Retina (tissue), 1 donor: ENCODE measurements around the gene PLEKHH3.
"Not testable (repeated sequence)": the region's sequence is repeated elsewhere in the genome, so short reads cannot be mapped to it uniquely, and the experiment has no call there.

Experiments
- DNase-seq: peaks from one replicate; pipeline ENCODE4 v3.0.0-alpha.2; 2016

The PLEKHH3 gene

GRCh38 chr17:42623732-42624596 is 52.8 kb downstream of the PLEKHH3 start:
- no peak for DNase-seq

DNA sequence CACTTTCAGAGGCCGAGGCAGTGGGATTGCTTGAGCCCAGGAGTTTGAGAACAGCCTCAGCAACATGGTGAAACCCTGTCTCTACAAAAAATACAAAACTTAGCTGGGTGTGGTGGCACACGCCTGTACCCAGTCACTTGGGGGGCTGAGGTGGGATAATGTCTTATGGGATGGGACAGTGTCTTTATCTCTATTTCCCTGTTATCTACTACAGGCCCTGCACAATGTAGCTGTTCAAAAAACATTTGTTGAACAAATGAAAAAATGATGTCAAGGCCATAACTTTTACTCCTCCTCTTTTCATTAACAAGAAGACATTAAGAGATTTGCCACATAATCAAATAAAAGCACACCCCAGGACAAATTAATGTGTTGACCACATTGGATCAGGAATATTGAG is 53.5 kb downstream of the PLEKHH3 start:
- no peak for DNase-seq

- not testable (repeated sequence) for DNase-seq
Measured at GRCh38 chr17:42621987-42622386, 54.8 kb downstream of the PLEKHH3 start.

- peak; percentile 17 for DNase-seq
Measured at GRCh38 chr17:42618442-42619150, 58.2 kb downstream of the PLEKHH3 start.

GRCh38 chr17:42617956-42618431 is 58.8 kb downstream of the PLEKHH3 start:
- no peak for DNase-seq
